SK-N-SH (cell line): ENCODE measurements around the gene CLASP1. TPM values are rescaled to one million over a fixed set of nuclear protein-coding genes. Genes with fewer than 3 reads are reported as not detected.
A peak's percentile ranks its signal among the peaks of the same experiment; 100 is the strongest.

Experiments
- CTCF ChIA-PET: fragments of 300-600, 350-600 bp; formaldehyde crosslinking; extraction: SDS; loops from one replicate; lab custom pipeline; 2021; lab: Yijun Ruan, JAX
- POLR2A ChIA-PET: fragments of 350-600 bp; sonication (Branson Sonifier 250); formaldehyde crosslinking; extraction: SDS; loops from one replicate; lab custom pipeline; 2020; ENCODE audit warnings: antibody characterized with exemption, inconsistent platforms; lab: Yijun Ruan, JAX
- DNase-seq: peaks from one replicate; pipeline ENCODE4 v3.0.0; 2012
- H2AFZ ChIP-seq: fragments of 200-600 bp; sonication (generic); 2 replicates; pipeline ENCODE4 v1.8.1; 2016; ENCODE audit warnings: antibody characterized with exemption, mild to moderate bottlenecking, low read depth
- H3F3A ChIP-seq: fragments of 200-600 bp; sonication (generic); replicated peaks from 2 replicates; pipeline ENCODE3; 2016; ENCODE audit warnings: antibody characterized with exemption, mild to moderate bottlenecking; ENCODE audit not compliant: insufficient read depth
- H3K27ac ChIP-seq, 2 experiments: fragments of 200-500 bp in 1 of 2; fragments of 200-600 bp in 1 of 2; sonication (Bioruptor generic) in 1 of 2; sonication (generic), shearing (Covaris generic) in 1 of 2; 2 replicates each; pipeline versions ENCODE4 v1.5.1 to v1.6.1; 2014 to 2016; ENCODE audit warnings: low read depth in 2 of 2, inconsistent platforms in 1 of 2, low read length in 1 of 2, mild to moderate bottlenecking in 1 of 2, mixed read lengths in 1 of 2
- H3K27me3 ChIP-seq: fragments of 200-600 bp; sonication (generic), shearing (Covaris generic); 2 replicates; pipeline ENCODE4 v1.6.1; 2016; ENCODE audit warnings: mixed run types; ENCODE audit not compliant: insufficient read depth
- H3K36me3 ChIP-seq, 2 experiments: fragments of 200-500 bp in 1 of 2; fragments of 200-600 bp in 1 of 2; sonication (Bioruptor generic) in 1 of 2; sonication (generic) in 1 of 2; replicated peaks in 1 of 2; 2 replicates each; pipeline versions ENCODE3 to v1.5.1; 2014 to 2016; ENCODE audit warnings: low read length in 1 of 2, mild to moderate bottlenecking in 1 of 2; ENCODE audit not compliant: insufficient read depth in 2 of 2, control insufficient read depth in 1 of 2
- H3K4me1 ChIP-seq, 2 experiments: fragments of 200-500 bp in 1 of 2; fragments of 200-600 bp in 1 of 2; sonication (Bioruptor generic) in 1 of 2; sonication (generic), shearing (Covaris generic) in 1 of 2; 2 replicates each; pipeline versions ENCODE4 v1.5.1 to v1.6.1; 2014 to 2016; ENCODE audit warnings: low read depth in 1 of 2, low read length in 1 of 2, mixed run types in 1 of 2; ENCODE audit not compliant: insufficient read depth in 2 of 2, control insufficient read depth in 1 of 2
- H3K4me2 ChIP-seq: fragments of 200-600 bp; sonication (generic), shearing (Covaris generic); 2 replicates; pipeline ENCODE4 v1.6.1; 2017; ENCODE audit warnings: mixed run types
- H3K4me3 ChIP-seq, 2 experiments: fragments of 200-500 bp in 1 of 2; fragments of 200-600 bp in 1 of 2; sonication (Bioruptor generic) in 1 of 2; sonication (generic), shearing (Covaris generic) in 1 of 2; 2 replicates each; pipeline versions ENCODE4 v1.5.1 to v1.8.1; 2014 to 2016; ENCODE audit warnings: low read depth in 2 of 2, inconsistent platforms in 1 of 2, low read length in 1 of 2, mild to moderate bottlenecking in 1 of 2, mixed read lengths in 1 of 2, moderate library complexity in 1 of 2
- H3K79me2 ChIP-seq: fragments of 200-600 bp; sonication (generic); 2 replicates; pipeline ENCODE4 v1.8.1; 2017; ENCODE audit warnings: mild to moderate bottlenecking; ENCODE audit not compliant: insufficient read depth
- H3K9ac ChIP-seq: fragments of 200-600 bp; sonication (generic); 2 replicates; pipeline ENCODE4 v1.6.1; 2017; ENCODE audit warnings: mixed run types
- H3K9me2 ChIP-seq: fragments of 200-600 bp; sonication (generic); 2 replicates; pipeline ENCODE4 v1.6.1; 2017; ENCODE audit warnings: mixed run types
- H3K9me3 ChIP-seq: fragments of 200-600 bp; sonication (generic); 2 replicates; pipeline ENCODE4 v1.6.1; 2017; ENCODE audit warnings: mixed run types, mild to moderate bottlenecking, moderate library complexity
- H4K20me1 ChIP-seq: fragments of 200-600 bp; sonication (generic); 2 replicates; pipeline ENCODE4 v1.6.1; 2017; ENCODE audit warnings: mild to moderate bottlenecking, mixed run types; ENCODE audit not compliant: insufficient read depth
- CHD2 ChIP-seq: fragments of 150-350 bp; IDR thresholded peaks from 2 replicates; pipeline ENCODE4 v1.6.1; 2018; ENCODE audit warnings: low read length; ENCODE audit not compliant: partially characterized antibody
- EP300 ChIP-seq, 2 experiments: IDR thresholded peaks; 2 replicates each; pipeline versions ENCODE4 v1.4.0 to v1.6.1; 2012; ENCODE audit warnings: borderline replicate concordance in 1 of 2, low read depth in 1 of 2, low read length in 1 of 2
- JUND ChIP-seq: IDR thresholded peaks from 2 replicates; pipeline ENCODE4 v1.4.0; 2012
- TAF1 ChIP-seq: IDR thresholded peaks from 2 replicates; pipeline ENCODE4 v1.6.1; 2012; ENCODE audit warnings: low read depth, mild to moderate bottlenecking, low read length, moderate library complexity, borderline replicate concordance
- TCF12 ChIP-seq: IDR thresholded peaks from 2 replicates; pipeline ENCODE4 v1.4.0; 2012
- YY1 ChIP-seq: IDR thresholded peaks from 2 replicates; pipeline ENCODE4 v1.4.0; 2012; ENCODE audit warnings: low read depth, mild to moderate bottlenecking
- WGBS: methylation state at CpG from one replicate; pipeline ENCODE4 v1.1.6; 2017; ENCODE audit warnings: low lambda C conversion rate; 5-methylcytosine and 5-hydroxymethylcytosine counted together
- polyA plus RNA-seq, 3 experiments: library from polyadenylated mRNA; depleted of rRNA; stranded (reverse); fragments of >200 nt; gene quantifications; 2 replicates each; pipeline ENCODE4 v1.2.3, GENCODE V29; 2012
- TF ChIP-seq, protein P1 (sequence below): IDR thresholded peaks from 2 replicates; pipeline ENCODE4 v1.4.0; 2012; ENCODE audit warnings: low read depth, borderline replicate concordance
- TF ChIP-seq, protein P2 (sequence below): fragments of 150-350 bp; IDR thresholded peaks from 2 replicates; pipeline ENCODE4 v1.6.1; 2016; ENCODE audit warnings: mild to moderate bottlenecking, low read depth, low read length

The CLASP1 gene
- polyA plus RNA-seq, 1 of the 3 experiments (the other 2 are of a cell fraction), result 4.9 TPM

DNA sequence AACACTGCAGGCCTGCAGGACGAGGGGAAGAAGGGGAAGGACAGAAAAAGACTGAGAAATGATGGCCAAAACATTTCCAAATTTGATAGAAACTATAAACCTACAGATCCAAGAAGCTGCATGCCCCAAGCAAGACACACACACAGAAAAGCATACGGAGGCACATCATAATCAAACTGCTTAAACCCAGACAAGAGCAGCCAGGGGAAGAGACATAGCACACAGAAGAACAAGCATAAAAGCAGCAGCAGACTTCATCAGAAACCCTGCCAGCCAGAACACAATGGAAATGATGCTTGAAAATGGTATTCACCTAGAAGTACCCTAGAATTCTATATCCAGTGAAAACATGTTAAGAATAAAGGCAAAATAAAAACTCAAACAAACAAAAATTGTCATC lies 175.8 kb downstream of the CLASP1 start:
- Histone ChIP-seq H3K9me2 (no peaks in the 10 kb centered on the region), H3F3A (peaks cover 3% of the 10 kb centered on the region), H3K9me3 (no peaks in the 10 kb centered on the region), H3K27ac (no peak overlapping the region), H4K20me1 (peaks cover 18% of the 10 kb centered on the region; the same call in 1 of the 2 replicates), H2AFZ (no peak overlapping the region), H3K36me3 (peaks cover 14 to 19% of the 10 kb centered on the region in 2 experiments), H3K4me3 (no peak overlapping the region), H3K4me1 (peaks cover 16 to 31% of the 10 kb centered on the region in 2 experiments), H3K27me3 (no peaks in the 10 kb centered on the region), H3K9ac (no peak overlapping the region), H3K4me2 (no peak overlapping the region), H3K79me2 (peaks cover 47% of the 10 kb centered on the region; the same call in 1 of the 2 replicates)
- 95% methylated on average over 2 of the region's 2 CpGs for WGBS
- TF ChIP-seq, protein P1, sequence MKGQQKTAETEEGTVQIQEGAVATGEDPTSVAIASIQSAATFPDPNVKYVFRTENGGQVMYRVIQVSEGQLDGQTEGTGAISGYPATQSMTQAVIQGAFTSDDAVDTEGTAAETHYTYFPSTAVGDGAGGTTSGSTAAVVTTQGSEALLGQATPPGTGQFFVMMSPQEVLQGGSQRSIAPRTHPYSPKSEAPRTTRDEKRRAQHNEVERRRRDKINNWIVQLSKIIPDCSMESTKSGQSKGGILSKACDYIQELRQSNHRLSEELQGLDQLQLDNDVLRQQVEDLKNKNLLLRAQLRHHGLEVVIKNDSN, result no peak
- TF ChIP-seq, protein P2, sequence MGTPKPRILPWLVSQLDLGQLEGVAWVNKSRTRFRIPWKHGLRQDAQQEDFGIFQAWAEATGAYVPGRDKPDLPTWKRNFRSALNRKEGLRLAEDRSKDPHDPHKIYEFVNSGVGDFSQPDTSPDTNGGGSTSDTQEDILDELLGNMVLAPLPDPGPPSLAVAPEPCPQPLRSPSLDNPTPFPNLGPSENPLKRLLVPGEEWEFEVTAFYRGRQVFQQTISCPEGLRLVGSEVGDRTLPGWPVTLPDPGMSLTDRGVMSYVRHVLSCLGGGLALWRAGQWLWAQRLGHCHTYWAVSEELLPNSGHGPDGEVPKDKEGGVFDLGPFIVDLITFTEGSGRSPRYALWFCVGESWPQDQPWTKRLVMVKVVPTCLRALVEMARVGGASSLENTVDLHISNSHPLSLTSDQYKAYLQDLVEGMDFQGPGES, result no peak
- no peak for TF ChIP-seq TAF1
- ChIA-PET CTCF (no interaction called here), POLR2A (no interaction called here)
- DNase-seq, result no peak

GRCh38 chr2:121472470-121472993 lies 176.7 kb downstream of the CLASP1 start:
- no peaks in the 10 kb centered on the region for H3K27me3 ChIP-seq
- H3K4me3 ChIP-seq, result no peak overlapping the region
- POLR2A ChIA-PET, result no interaction called here
- H3K9me3 ChIP-seq, result no peaks in the 10 kb centered on the region
- H2AFZ ChIP-seq, result no peak overlapping the region
- TF ChIP-seq YY1, result no peak
- no peak for TF ChIP-seq TCF12
- TF ChIP-seq EP300 (IDR thresholded peaks at IDR 0.05; ENCODE audit: borderline replicate concordance in 1 of 2, low read depth in 1 of 2, low read length in 1 of 2), result no peak
- TF ChIP-seq JUND, result no peak
- no peak for TF ChIP-seq CHD2
- TF ChIP-seq, all 33 proteins: peak for 0
- H3K27ac ChIP-seq, result peak overlapping the region in 1 of 2 experiments; percentile 18; a peak in 2 of 4 replicates
- H3K4me2 ChIP-seq, result peak overlapping the region; percentile 14; the same call in 1 of the 2 replicates
- CTCF ChIA-PET, result interaction anchor here (1.9 kb wide), 1 partner anchor 10 kb away, joined by 6 read pairs; no protein-coding TSS in a partner anchor
- no peaks in the 10 kb centered on the region for H3F3A ChIP-seq
- WGBS, result 92% methylated on average over 2 of the region's 2 CpGs
- H3K79me2 ChIP-seq, result peaks cover 43% of the 10 kb centered on the region; the same call in 1 of the 2 replicates
- H4K20me1 ChIP-seq, result peaks cover 18% of the 10 kb centered on the region; the same call in 1 of the 2 replicates
- no peaks in the 10 kb centered on the region for H3K9me2 ChIP-seq
- H3K36me3 ChIP-seq, result peaks cover 14 to 27% of the 10 kb centered on the region in 2 experiments
- H3K4me1 ChIP-seq, result peaks cover 16 to 31% of the 10 kb centered on the region in 2 experiments
- no peak overlapping the region for H3K9ac ChIP-seq
- no peak for DNase-seq
